ENCODE data around the gene PCDH12.

The PCDH12 gene

DNA sequence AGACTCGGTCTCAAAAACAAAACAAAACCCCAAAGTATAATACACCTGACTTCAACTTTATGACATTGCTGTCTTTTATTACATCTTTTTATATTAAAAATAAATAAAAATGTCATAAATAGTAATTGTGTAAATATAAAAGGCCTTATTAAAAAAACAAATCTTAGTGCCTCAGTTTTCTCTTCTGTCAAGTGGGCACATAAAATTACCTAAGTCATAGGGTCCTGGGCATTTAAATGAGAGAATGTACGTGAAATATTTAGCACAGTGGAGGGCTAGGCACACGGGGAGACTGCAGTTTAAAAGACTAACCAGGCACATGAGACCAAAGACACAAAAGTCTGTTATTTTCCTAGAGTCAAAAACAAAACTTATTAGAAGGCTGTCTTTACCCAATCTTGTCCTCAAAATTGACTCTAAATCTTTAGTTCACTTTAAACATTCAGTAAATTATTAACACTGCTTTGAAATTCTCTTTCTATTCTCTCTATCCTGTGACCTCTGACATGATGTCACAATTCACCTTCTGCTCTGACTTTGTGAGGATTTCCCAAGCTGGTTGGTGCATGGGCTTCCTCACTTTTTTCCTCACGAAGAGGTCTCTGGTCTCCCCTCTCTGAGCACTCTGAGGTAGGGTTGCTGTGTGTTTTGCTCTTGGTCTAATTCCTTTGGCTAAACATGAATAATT, 8.4 kb upstream of the PCDH12 start:
- DNase-seq: no peak

DNA sequence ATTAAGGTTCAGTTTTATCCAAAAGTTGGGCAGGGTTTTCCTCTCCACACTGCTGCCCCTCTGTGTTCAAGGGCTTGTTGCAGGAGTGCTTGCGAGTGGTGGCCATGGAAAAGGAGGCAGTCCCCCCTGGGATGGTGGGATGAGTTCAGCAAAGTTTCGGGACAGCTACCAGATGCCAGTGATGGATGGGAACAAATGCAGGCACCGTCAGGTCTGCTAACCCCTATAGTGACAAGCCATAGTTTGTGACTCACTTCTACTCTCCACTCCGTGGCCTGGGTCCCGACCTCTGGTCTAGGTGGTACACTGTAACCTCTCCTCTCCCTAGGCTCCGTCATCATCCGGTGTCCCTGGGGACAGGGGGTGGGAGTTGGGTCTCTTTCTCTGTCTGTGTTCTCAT, 7.1 kb upstream of the PCDH12 start:
- no peak for DNase-seq

DNA sequence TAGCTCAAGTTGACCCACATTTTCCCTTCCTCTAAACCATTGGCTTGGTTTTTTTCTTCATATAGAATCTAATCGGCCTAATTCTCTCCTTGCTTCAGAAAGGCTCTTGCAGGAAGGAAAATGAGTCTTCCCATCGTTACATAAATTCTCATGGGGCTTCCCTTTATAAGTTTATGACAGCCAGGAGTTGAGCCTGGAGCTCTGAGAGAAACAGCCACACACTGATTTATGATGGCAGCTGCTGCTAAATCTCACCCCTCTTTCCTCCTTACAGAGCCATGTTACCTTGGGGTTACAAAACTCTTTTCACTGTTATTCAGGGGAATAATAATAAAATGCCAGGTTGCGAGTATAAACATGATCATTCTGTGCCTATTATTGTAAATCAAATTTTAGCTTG, 5.7 kb upstream of the PCDH12 start:
- peak; percentile 39 for DNase-seq

DNA sequence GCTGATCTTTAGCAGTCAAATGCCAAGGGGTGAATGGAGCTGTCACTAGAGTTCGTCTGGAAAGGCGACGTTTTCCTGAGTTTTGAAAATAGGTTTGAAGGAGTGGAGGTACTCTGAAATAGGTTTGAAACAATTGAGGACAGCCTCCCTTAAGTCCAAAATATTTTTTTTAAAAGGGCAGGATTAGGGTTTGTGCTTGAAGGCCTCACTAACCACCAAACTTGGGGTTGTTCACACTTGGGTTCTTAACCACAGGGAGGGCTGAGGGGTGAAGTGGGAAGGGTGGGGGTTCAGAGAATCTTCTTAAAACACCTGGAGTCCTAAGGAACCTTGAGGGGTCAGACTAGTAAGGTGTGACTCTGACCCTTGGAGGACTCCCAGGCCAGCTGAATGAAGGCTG, 3.5 kb upstream of the PCDH12 start:
- no peak for DNase-seq

DNA sequence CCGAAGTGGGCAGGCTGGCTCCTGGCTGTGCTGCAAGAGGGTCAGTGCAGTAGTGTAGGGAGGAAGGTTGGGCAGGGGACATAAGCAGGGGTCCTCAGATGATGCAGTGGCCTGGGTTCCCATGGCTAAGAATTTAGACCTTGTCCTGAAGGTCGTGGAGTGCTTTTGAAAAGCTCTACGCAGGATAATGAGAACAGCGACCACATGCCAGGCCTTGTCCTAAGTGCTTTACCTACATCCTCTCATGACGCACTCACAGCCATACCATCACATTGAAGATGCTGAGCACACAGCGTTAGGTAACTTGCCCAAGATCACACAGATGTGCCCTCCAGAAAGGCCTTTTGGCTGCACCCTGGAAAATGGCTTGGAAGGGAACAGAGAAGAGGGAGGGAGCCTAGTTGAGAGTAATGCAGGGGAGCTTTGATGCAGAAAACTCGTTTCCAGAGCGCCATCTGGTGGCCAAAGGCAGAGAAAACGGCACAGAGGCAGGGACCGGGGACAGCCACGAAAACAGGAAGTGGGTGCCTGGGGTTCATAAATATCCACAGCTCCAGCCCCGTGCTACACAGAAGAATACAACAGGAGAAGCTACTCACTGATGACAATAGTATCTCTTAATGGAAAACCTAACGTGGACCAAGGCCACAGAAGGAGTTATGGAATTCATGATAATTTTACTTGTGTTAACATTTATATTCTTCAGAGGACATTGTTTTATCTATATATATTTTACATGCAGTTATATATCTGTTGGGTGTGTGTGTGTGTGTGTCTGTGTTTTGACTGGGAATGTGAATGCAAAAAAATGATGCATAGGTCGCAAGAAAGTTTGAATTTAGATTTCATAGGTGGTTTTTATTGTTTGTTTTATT, 2.7 kb upstream of the PCDH12 start:
- peak; percentile 91 for DNase-seq

DNA sequence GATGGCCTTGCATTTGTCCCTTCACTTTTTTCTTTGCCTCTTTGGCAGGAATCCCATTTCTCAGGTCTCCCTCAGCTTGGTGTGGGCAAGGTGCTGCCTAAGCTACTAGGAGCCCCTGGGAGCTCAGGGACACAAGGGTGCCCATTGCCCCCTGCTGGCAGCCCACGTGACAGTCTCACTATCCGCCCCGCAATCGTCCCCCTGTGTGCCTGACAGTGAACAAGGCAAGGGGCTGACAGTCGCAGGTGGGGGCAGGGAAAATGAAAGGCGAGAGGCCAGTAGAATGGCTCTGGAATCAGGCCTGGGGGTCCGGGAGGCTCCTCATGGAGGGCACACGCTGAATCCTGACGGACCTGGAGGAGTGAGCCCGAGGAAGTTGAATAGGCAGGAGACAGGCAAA, 2.0 kb upstream of the PCDH12 start:
- DNase-seq: no peak

DNA sequence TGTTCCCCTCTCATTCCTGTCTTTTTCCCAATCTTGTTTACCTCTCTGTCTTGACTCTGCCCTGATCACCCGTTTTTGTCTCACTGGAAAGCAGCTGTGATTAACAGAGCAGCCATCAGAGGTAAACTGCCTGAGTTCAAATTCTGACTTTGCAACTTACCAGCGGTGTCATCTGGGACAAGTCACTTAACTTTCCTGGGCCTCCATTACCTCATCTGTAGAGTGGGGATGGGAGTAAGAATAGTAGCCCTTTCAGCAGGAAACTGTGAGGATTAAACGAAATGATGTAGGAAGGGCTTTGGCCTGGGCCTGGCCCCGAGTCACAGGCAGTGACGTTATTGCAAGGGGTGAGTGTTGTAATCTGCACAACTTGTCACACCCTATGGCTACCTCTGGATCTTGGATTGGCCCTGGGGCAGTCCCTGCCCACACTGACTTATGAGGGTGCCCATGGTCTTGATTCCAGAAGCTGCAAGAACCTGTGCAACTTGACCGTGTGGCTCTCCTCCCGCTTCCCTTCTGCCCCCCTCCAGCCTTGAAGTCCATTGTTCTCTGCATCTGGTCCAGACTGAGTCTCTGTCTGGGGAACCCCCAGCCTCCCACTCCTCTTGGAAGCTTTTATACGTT, 657 bp upstream of the PCDH12 start:
- no peak for DNase-seq

DNA sequence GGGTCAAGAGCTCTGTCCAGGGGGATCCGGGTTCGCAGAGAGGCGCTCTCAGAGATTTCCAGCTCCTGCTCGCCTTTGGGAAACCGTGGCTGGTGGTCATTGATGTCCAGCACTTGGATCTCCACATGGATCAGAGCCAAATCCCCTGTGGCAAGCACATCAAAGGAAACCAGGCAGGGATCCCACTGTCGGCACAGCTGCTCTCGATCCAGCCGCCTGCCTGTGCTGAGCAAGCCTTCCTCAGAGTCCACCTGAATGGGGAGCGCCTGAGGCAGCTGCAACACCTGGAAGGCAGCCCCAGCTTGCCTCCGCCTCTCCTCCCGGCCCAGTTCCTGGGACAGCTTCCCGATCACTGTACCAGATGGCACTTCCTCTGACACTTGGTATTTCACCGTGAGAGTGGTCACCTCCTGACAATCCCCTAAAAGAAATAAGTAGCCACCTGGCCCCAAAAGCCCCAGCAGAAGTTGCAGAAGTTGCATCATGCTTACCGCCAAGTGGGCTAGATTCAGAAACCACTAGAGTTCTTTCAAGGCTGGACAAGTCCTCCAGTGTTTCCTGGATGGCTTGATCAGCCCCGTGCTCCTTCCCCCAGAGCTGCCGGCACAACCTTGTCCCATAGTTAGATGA, 520 bp downstream of the PCDH12 start:
- no peak for DNase-seq

DNA sequence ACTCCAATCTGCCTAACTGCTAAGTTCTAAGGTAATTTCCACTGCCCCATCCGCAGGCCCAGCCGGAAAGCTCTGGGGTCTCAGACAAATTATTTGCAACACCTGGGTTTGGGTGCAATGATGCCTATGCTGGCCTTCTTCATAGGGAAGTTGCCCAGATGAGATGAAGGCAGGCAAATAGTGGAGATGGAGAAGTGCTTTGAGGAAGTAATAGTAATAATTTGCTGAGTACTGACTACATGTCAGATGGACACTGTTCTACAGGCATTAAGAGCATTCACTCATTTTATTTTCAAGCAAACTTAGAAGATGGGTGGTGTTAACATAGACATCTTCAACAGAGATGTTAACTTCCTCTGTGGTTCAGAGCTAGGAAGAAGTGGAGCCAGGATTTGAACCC, 3.8 kb downstream of the PCDH12 start:
- DNase-seq: no peak

DNA sequence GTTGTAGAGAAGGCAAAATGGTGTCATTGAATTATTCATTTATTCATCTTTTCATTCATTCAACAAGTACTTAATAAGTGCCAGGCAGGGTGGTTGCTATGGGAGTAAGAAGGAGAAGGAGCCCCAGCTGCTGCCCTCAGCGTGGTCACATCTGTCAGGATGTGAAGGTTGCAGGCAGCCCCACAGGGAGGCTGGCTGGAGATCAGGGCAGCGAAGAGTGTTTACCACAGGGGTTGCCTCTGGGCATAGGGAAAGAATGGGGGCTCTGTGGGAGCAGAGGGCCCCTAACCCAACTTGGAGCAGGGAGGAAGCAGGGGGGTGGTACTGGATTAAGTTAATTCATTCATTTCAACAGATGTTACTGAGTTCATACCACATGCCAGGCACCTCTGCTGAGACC, 6.0 kb downstream of the PCDH12 start:
- no peak for DNase-seq

DNA sequence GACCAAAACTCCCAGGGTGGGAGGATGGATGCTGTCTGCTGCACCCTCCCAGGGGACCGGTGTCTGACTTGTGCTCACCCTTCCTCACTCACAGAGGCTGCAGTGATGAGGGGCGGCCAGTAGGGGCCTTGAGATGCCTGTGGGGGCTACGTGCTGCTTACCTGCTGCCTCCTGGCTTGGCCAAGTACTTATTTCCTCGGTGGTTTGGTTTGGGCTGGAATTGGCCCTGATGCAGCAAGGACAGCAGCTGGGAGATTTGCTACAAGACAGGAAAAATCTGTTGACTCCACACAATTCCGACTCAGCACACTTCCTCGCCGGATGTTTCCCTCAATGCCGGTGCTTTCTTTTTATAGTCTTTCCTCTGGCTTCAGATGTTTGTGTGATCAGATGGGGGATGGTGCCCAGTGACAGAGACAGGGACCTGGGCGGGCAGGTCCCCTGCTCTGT, 6.6 kb downstream of the PCDH12 start:
- no peak for DNase-seq

DNA sequence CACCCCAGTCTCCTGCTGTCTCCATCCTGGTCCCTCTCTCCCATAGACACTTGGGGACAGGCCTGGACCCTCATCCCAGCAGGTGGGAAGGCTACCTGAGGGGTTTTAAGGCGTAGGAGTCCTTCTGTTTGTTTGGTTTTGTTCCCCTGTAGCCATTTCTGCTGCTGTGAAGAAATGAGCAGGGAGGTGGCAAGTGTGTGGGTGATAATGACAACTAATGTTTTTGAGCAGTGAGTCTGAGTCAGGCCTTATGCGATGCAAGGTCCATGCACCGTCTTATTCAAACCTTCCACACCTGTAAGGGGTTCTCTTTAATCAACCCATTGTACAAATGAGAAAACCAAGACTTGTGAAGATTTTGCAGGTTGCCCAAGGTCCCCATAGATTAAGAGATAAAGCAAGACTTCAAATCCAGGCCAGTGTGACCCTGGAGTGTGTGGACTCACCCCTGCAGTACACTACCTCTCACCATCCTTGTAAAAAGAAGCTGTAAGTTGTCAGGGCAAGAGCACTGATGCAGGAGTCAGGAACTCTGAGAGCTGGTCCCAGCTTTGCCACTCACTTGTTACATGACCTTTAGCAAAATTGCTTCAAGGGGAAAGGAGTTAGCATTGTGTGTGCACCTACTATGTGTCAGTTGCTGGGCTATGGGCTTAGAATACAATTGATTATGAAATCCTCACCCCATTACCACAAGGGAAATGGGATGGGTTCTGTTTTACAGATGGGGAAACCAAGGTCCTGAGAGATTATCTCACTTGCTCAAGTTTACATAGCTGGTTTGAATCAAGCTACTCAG, 7.6 kb downstream of the PCDH12 start:
- no peak for DNase-seq

DNA sequence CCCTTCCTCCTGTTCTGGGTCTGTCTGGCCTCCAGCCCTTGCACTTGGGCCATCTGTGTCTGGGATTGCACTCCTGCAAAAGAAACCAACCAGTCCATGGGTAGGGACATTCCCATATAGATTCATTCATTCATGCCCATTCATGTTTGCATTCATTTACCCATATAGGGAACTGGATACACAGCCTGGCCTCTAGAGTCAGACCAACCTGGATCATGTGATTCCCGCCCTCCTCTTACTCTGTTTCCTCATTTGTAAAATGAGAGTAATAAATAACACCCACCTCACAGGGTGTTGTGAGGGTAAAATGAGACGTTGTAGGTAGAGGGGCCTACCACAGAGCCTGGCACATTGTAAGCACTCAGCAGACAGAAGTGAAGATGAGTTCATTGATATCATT, 8.5 kb downstream of the PCDH12 start:
- DNase-seq: no peak

DNA sequence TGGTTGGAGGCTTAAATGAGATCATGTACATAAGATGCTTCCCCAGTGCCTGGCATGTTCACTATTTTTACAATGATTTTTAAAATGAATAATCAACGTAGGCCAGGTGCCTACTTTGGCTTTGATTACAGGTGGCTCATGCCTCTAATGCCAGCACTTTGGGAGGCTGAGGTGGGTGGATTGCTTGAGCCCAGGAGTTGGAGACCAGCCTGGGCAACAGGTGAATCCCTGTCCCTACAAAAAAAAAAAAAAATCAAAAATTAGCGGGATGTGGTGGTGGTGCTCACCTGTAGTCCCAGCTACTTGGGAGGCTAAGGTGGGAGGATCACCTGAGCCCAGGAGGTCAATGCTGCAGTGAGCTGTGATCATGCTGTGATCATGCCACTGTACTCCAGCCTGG, 9.2 kb downstream of the PCDH12 start:
- DNase-seq: no peak

DNA sequence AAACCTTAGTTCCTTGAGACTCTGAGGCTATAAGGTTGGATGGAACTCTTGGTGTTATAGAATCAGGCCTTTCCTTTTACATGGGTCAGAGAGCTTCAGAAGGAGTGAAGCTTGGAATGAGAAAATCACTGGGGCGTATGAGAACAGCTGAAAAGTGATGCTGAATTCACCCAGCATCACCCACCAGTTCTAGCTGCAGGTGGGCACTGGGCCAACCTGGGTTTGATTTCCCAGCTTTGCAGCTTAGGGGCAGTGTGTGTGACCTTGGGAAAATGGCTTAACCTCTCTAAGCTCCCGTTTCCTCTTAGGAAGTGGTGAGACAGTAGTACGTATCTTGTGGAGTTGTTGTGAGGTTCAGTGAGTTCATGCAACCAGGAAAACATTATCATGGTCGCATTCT, 10.7 kb downstream of the PCDH12 start:
- DNase-seq: peak; percentile 61

DNA sequence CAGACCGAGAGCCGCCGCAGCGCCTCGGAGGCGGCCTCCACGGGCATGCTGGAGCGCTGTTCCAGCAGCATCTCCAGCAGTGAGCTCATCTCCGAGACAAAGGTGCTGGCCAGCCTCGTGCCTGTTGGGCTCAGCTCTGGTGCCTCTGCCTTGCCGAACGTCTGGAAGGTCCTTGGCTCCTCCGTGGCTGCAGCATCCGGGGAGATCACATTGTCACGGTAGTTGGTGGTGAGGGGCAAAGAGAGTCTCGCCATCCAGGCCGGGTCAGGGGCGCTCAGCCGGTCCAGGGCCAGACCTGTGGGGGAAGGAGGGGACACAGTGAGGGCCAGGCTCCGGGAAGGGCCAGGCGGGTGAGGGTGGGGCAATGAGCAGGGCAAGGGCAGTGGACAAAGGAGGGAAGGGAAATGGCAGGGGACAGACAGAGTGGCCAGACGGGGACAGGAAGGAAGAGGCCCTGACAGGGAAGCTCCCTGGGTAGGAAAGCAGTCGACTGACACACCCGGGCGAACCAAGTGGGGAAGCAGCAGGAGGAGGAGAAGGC, 12.4 kb downstream of the PCDH12 start:
- DNase-seq: peak; percentile 75

DNA sequence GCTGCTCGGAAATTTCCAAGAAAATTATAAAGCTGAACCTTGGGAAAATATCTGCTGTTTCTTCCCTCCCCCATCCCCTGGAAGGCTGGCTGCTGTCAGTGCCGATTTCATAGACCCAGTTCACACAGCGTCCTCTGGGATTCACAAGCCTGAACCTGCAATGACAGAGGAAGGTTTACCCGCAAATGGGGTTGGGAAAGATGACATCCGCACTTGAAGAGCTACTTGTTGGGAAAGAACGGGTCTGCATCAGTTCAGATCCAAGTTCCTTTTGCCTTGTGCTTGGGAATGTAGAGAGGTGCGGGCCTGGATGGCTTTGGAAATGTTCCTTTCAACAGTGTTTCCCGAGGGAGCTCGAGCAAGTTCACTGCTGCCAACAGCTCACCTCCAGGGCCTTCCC, 13.9 kb downstream of the PCDH12 start:
- DNase-seq: peak; percentile 55

DNA sequence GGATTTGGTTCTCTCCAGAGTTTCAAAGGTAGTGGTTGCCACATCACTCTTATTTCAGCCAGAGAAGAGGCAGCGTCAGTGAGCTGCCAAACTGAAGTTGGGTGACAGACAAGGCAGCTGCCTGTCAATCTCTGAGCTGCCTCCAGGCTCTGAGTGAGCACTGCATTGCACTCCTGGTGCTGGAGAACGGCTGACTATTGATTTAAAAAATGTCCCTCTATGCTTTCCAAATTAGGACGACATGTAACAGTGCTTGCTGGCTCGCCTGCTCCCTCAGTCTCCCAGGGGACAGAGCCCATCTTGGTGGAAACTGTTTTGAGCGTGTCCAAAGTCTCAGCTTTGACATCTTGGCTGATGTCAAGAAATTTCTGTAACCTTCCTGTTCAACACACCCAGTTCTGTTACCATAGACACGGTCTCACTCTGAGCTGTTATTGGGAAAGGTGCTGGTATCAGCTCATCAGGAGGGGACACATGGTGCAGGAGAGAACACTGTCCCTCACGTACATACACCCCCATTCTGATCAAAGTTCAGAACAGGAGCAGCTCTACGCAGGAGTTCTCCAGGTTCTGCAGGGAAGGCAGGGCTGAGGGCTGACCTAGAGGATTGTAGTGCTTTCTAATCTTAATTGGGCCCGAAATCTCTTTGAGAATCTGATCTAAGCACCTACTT, 15.7 kb downstream of the PCDH12 start:
- DNase-seq: no peak

DNA sequence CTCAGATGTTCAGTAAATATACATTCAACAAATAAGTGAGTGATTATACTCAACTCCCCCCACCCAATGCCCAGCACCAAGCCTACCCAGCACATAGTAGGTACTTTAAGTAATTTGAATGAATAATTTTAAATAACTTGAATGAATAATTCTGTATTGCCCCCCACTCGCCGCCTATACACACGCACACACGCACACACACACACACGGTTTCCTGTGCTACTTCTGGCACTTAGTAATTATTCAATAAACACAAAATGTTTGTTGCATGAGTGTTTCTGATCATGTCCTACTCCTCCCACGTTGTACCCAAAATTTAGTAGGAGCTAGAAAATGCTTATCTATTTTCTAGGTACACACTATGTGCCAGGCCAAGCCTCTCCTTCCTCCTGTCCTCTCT, 16.2 kb downstream of the PCDH12 start:
- no peak for DNase-seq

DNA sequence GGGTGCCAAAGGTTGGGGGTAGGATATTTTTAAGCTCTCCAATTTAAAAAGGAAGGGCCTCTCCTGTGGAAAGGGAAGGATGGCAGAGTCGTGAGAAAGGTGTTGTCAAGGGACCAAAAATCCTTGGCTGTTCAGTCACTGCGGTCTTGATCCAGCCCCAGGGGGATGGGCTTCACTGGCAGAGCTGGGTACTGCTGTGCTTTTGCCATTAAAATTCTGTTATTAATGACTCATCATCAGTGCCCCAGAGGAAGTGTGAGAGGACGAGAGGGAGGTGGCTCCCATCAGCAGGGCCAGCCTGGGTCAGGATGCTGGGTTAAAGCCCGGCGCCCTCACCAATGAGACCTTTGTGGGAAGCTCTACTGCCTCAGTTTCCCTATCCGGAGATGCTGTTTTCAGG, 16.7 kb downstream of the PCDH12 start:
- no peak for DNase-seq

DNA sequence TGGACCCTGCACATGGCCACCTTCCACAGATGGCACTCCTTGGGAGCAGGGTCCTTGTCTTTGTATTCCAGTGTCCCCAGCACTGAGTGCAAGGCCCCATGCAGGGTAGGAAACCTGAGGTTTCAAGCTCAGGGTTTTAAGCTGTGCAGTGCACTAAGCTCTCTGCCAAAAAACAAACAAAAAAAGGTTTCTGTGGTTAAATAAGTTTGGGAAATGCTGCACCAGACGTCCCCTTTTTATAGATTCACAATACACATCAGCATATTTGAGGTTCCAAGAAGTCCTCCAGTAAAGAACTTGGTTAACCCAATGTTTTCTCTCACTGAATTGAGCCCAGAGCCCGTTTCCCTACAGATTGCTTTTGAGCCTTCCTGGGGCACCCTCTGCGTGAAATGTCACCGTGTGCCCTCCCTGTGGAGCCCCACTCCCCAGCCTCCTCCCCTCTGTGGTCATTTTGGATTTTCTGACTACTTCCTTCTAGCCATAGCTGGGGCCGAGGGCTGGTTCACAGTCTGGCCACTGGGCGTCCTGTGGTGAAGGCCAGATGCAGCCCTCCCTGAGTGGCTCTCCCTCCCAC, 17.2 kb downstream of the PCDH12 start:
- no peak for DNase-seq
